Activated B cell treated with CpG ODN at 0.5 μM for 24 hours (primary cell): Measurements from ENCODE around the gene GIGYF2. TPM values are rescaled to one million over a fixed set of nuclear protein-coding genes. Genes with fewer than 3 reads are reported as not detected.

Experiments used
- ATAC-seq: fragments of 200-7000 bp; cut with Tn5 transposase; one replicate; pipeline ENCODE4 v1.10.0; 2021; ENCODE audit warnings: low read depth, mild to moderate bottlenecking, moderate library complexity
- CTCF ChIA-PET: fragments of 350-600 bp; sonication (Branson Sonifier 250); formaldehyde crosslinking; loops from one replicate; lab custom pipeline; 2021; ENCODE audit warnings: antibody characterized with exemption; lab: Charles Lee
- POLR2A ChIA-PET: fragments of 350-600 bp; sonication (Branson Sonifier 250); formaldehyde crosslinking; loops from one replicate; lab custom pipeline; 2021; ENCODE audit warnings: antibody characterized with exemption; lab: Charles Lee
- DNase-seq: peaks from one replicate; pipeline ENCODE4 v3.0.0; 2022
- H3K27ac Mint-ChIP-seq: one replicate; pipeline ENCODE4 v1.8.0; 2020; ENCODE audit warnings: mixed read lengths
- H3K27me3 Mint-ChIP-seq: one replicate; pipeline ENCODE4 v1.8.0; 2021; ENCODE audit warnings: mixed read lengths
- H3K36me3 Mint-ChIP-seq: one replicate; pipeline ENCODE4 v1.8.0; 2021; ENCODE audit warnings: low read depth, mixed read lengths
- H3K4me1 Mint-ChIP-seq: one replicate; pipeline ENCODE4 v1.8.0; 2021; ENCODE audit warnings: mixed read lengths
- H3K4me3 Mint-ChIP-seq: one replicate; pipeline ENCODE4 v1.8.0; 2020; ENCODE audit warnings: mild to moderate bottlenecking, mixed read lengths
- H3K9me3 Mint-ChIP-seq: one replicate; pipeline ENCODE4 v1.8.0; 2020; ENCODE audit warnings: mixed read lengths
- CTCF ChIP-seq: fragments of 200-600 bp; IDR thresholded peaks from one replicate; pipeline ENCODE4 v1.8.0; 2022; ENCODE audit warnings: antibody characterized with exemption, mild to moderate bottlenecking
- intact Hi-C: fragments of 100-400 bp; cut with micrococcal nuclease; formaldehyde crosslinking; loops from one replicate; pipeline ENCODE4 v1.15.1; 2024
- total RNA-seq: library from RNA; stranded (reverse); gene quantifications from 2 replicates; pipeline ENCODE4 v1.2.3, GENCODE V29; 2022

GIGYF2 gene
- total RNA-seq, 1 donor from 2014 or later = 77.9 TPM

GRCh38 chr2:232861353-232861752 lies 164.2 kb downstream of the GIGYF2 start:
- no peak overlapping the region for H3K4me3 Mint-ChIP-seq
- intact Hi-C loops = no loop called here
- no peak for TF ChIP-seq CTCF
- no peaks in the 10 kb centered on the region for H3K27me3 Mint-ChIP-seq
- POLR2A ChIA-PET = no interaction called here
- CTCF ChIA-PET = no interaction called here
- H3K27ac Mint-ChIP-seq = no peak overlapping the region
- ATAC-seq (no peak), DNase-seq (no peak)
- H3K9me3 Mint-ChIP-seq = no peaks in the 10 kb centered on the region
- H3K4me1 Mint-ChIP-seq = no peaks in the 10 kb centered on the region
- peaks cover 43% of the 10 kb centered on the region for H3K36me3 Mint-ChIP-seq

DNA sequence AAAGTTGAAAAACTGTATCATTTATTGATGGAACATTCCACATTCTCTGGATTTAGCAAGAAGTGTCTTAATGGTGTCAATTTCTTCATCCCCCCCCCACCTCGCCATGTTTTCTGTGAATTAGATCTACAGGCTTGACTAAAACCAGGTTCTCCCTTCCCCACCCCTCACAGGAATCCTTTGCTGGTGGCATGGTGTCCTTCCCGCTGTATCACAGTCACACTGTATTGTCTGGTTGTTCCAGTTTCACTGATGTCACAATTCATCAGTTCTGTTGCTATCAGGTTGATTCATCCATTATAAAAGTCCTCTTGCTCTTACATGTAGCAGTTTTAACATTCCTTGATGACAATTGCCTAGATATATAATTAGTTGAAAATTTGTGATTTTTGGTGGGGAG lies 166.9 kb downstream of the GIGYF2 start:
- peaks cover 18% of the 10 kb centered on the region for H3K36me3 Mint-ChIP-seq
- no peak for TF ChIP-seq CTCF
- ChIA-PET POLR2A (no interaction called here), CTCF (no interaction called here)
- ATAC-seq (no peak), DNase-seq (no peak)
- H3K4me1 Mint-ChIP-seq = no peaks in the 10 kb centered on the region
- intact Hi-C loops = no loop called here
- no peak overlapping the region for H3K4me3 Mint-ChIP-seq
- no peaks in the 10 kb centered on the region for H3K27me3 Mint-ChIP-seq
- H3K27ac Mint-ChIP-seq = no peak overlapping the region
- H3K9me3 Mint-ChIP-seq = no peaks in the 10 kb centered on the region

- no peaks in the 10 kb centered on the region for H3K9me3 Mint-ChIP-seq
- H3K27ac Mint-ChIP-seq = no peak overlapping the region
- CTCF ChIA-PET = no interaction called here
- H3K4me1 Mint-ChIP-seq = no peaks in the 10 kb centered on the region
- ATAC-seq (no peak), DNase-seq (no peak)
- no peak overlapping the region for H3K4me3 Mint-ChIP-seq
- no peak for TF ChIP-seq CTCF
- POLR2A ChIA-PET = interaction anchor here (0.5 kb wide), 1 partner anchor 52 kb away, joined by 5 read pairs; no protein-coding TSS in a partner anchor
- no peaks in the 10 kb centered on the region for H3K27me3 Mint-ChIP-seq
- intact Hi-C loops = no loop called here
- H3K36me3 Mint-ChIP-seq = peaks cover 10% of the 10 kb centered on the region
Observed at GRCh38 chr2:232865165-232865564, 168.0 kb downstream of the GIGYF2 start.

GRCh38 chr2:232866104-232866503 lies 169.0 kb downstream of the GIGYF2 start:
- ChIA-PET CTCF (no interaction called here), POLR2A (interaction anchor here (0.6 kb wide), 1 partner anchor 379 kb away, joined by 4 read pairs; no protein-coding TSS in a partner anchor)
- Mint-ChIP-seq H3K27ac (no peak overlapping the region), H3K4me3 (no peak overlapping the region), H3K4me1 (no peaks in the 10 kb centered on the region), H3K9me3 (no peaks in the 10 kb centered on the region), H3K27me3 (no peaks in the 10 kb centered on the region), H3K36me3 (peaks cover 4% of the 10 kb centered on the region)
- intact Hi-C loops = no loop called here
- no peak for DNase-seq
- no peak for ATAC-seq
- TF ChIP-seq CTCF = no peak

- no peak for DNase-seq
- TF ChIP-seq CTCF = no peak
- Mint-ChIP-seq H3K4me1 (peaks cover 4% of the 10 kb centered on the region), H3K27me3 (no peaks in the 10 kb centered on the region), H3K4me3 (no peak overlapping the region), H3K9me3 (no peaks in the 10 kb centered on the region), H3K36me3 (no peaks in the 10 kb centered on the region), H3K27ac (no peak overlapping the region)
- no peak for ATAC-seq
- CTCF ChIA-PET = no interaction called here
- POLR2A ChIA-PET = interaction anchor here (0.6 kb wide), 1 partner anchor 191 kb away, joined by 4 read pairs; no protein-coding TSS in a partner anchor
- intact Hi-C loops = no loop called here
Observed at GRCh38 chr2:232869138-232870017, 172.2 kb downstream of the GIGYF2 start.
